Measurements from ENCODE around the gene PJA2.

- TF ChIP-seq EZH2 (IDR thresholded peaks at IDR 0.05; ENCODE audit: borderline replicate concordance, insufficient read depth, low read depth, low read length, poor library complexity, severe bottlenecking) (no peak), CTCF (IDR thresholded peaks at IDR 0.05) (no peak)
These were observed 22.3 kb downstream of the PJA2 start for GRCh38 chr5:109387408-109387974.
